AG04450 (cell line): ENCODE data around the gene GBP7. TPM values are rescaled to one million over a fixed set of nuclear protein-coding genes. Genes with fewer than 3 reads are reported as not detected.

Source experiments
- CTCF ChIA-PET: fragments of 300-600, 350-600 bp; formaldehyde crosslinking; extraction: SDS; loops from one replicate; lab custom pipeline; 2022; ENCODE audit warnings: antibody characterized with exemption, inconsistent platforms; lab: Charles Lee
- POLR2A ChIA-PET: fragments of 350-600 bp; formaldehyde crosslinking; extraction: SDS; loops from one replicate; lab custom pipeline; 2021; ENCODE audit warnings: antibody characterized with exemption, inconsistent platforms; lab: Yijun Ruan, JAX
- DNase-seq: peaks from one replicate; pipeline ENCODE4 v3.0.0-alpha.2; 2011; ENCODE audit warnings: low read depth, low spot score
- H3K27ac ChIP-seq: one replicate; pipeline ENCODE4 v1.5.1; 2012; ENCODE audit warnings: low read depth, low read length, control low read depth
- H3K27me3 ChIP-seq: one replicate; pipeline ENCODE4 v1.6.0; 2012; ENCODE audit warnings: low read length; ENCODE audit not compliant: control insufficient read depth, insufficient read depth
- H3K4me3 ChIP-seq: 2 replicates; pipeline ENCODE4 v1.5.1; 2011; ENCODE audit warnings: mild to moderate bottlenecking, low read depth, low read length, control low read depth
- H3K9me3 ChIP-seq: 2 replicates; pipeline ENCODE4 v1.5.1; 2012; ENCODE audit warnings: low read length; ENCODE audit not compliant: control insufficient read depth, insufficient read depth
- polyA plus RNA-seq: library from polyadenylated mRNA; depleted of rRNA; stranded (reverse); fragments of >200 nt; gene quantifications from 2 replicates; pipeline ENCODE4 v1.2.3, GENCODE V29; 2011
- TF ChIP-seq, protein P1 (sequence below): IDR thresholded peaks from 2 replicates; pipeline ENCODE4 v1.5.1; 2011; ENCODE audit warnings: low read depth, low read length, control low read depth, inconsistent platforms

Gene GBP7
- polyA plus RNA-seq, 1 experiment, result not detected

DNA sequence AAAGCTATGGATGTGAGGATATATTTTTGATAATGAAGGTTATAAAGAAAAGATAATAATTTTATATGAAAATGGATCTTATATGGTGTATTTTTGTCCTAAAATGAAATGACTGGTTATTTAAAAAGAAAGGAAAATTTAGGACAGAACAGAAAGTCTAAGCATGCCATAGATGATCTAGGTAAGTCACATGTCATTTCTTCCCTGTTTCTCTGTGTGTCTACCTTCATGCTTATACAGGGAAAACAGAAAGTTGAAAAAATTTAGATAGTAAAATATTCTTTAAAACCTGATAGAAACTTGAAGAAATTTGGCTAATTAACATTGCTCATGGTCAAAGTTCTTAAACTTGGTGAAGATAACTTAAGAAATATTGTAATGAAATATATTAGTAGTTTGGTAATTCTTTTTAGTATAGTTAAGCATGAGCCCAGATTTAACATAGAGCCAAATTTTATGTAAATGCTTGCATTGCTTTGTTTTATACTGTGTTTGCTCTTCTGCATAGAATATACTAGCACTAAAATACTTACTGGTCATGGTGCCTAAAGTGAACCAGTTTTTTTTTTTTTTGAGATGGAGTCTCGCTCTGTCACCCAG lies 35.3 kb upstream of the GBP7 start:
- Histone ChIP-seq H3K27ac (no peak overlapping the region), H3K4me3 (no peak overlapping the region), H3K27me3 (no peaks in the 10 kb centered on the region), H3K9me3 (no peaks in the 10 kb centered on the region)
- DNase-seq, result no peak
- CTCF ChIA-PET, result no interaction called here
- TF ChIP-seq, protein P1, sequence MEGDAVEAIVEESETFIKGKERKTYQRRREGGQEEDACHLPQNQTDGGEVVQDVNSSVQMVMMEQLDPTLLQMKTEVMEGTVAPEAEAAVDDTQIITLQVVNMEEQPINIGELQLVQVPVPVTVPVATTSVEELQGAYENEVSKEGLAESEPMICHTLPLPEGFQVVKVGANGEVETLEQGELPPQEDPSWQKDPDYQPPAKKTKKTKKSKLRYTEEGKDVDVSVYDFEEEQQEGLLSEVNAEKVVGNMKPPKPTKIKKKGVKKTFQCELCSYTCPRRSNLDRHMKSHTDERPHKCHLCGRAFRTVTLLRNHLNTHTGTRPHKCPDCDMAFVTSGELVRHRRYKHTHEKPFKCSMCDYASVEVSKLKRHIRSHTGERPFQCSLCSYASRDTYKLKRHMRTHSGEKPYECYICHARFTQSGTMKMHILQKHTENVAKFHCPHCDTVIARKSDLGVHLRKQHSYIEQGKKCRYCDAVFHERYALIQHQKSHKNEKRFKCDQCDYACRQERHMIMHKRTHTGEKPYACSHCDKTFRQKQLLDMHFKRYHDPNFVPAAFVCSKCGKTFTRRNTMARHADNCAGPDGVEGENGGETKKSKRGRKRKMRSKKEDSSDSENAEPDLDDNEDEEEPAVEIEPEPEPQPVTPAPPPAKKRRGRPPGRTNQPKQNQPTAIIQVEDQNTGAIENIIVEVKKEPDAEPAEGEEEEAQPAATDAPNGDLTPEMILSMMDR, result no peak
- POLR2A ChIA-PET, result no interaction called here

DNA sequence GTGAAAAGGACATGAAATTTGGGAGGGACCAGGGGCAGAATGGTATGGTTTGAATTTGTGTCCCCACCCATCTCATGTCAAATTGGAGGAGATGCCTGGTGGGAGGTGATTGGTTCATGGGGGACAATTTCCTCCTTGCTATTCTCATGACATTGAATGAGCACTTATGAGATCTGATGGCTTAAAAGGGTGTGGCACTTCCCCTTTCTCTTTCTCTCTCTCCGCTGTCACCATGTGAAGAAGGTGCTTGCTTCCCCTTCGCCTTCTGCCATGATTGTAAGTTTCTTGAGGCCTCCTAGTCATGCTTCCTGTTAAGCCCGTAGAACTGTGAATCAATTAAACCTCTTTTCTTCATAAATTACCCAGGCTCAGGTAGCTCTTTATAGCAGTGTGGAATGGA lies 30.6 kb upstream of the GBP7 start:
- ChIA-PET CTCF (no interaction called here), POLR2A (no interaction called here)
- TF ChIP-seq, protein P1, result no peak
- peaks cover 6% of the 10 kb centered on the region; the same call in 1 of the 2 replicates for H3K9me3 ChIP-seq
- no peak for DNase-seq
- no peak overlapping the region for H3K27ac ChIP-seq
- H3K27me3 ChIP-seq, result no peaks in the 10 kb centered on the region
- no peak overlapping the region for H3K4me3 ChIP-seq

- Histone ChIP-seq H3K27ac (no peak overlapping the region), H3K9me3 (peaks cover 6% of the 10 kb centered on the region; the same call in 1 of the 2 replicates), H3K27me3 (no peaks in the 10 kb centered on the region), H3K4me3 (no peak overlapping the region)
- ChIA-PET CTCF (no interaction called here), POLR2A (no interaction called here)
- TF ChIP-seq, protein P1, result no peak
- no peak for DNase-seq
Measured at GRCh38 chr1:89203166-89203565, 27.4 kb upstream of the GBP7 start.

GRCh38 chr1:89201106-89201794 lies 25.4 kb upstream of the GBP7 start:
- Histone ChIP-seq H3K27me3 (no peaks in the 10 kb centered on the region), H3K9me3 (peaks cover 6% of the 10 kb centered on the region; the same call in 1 of the 2 replicates), H3K27ac (no peak overlapping the region), H3K4me3 (no peak overlapping the region)
- POLR2A ChIA-PET, result no interaction called here
- CTCF ChIA-PET, result no interaction called here
- TF ChIP-seq, protein P1, result no peak
- no peak for DNase-seq

DNA sequence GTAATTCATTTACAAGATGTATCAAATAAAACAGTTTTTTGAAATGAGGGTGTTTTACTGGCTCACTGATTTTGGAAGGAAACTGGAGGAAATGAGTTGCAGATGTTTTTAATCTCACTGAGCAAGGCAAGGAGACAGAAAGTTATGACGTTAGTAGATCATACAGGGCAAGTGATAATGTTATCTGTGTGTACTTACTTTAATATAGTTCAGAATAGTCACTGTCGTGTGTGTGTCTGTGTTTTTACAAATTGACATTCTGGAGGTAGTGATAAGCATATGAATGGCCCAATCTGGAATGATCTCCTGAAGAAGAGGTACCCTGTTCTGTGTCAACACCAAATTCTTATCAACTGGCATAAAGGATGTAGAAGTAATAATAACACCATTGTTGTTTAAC lies 24.9 kb upstream of the GBP7 start:
- ChIA-PET POLR2A (no interaction called here), CTCF (no interaction called here)
- Histone ChIP-seq H3K27me3 (no peaks in the 10 kb centered on the region), H3K4me3 (no peak overlapping the region), H3K9me3 (peaks cover 6% of the 10 kb centered on the region; the same call in 1 of the 2 replicates), H3K27ac (no peak overlapping the region)
- TF ChIP-seq, protein P1, result no peak
- no peak for DNase-seq
